Mammary epithelial cell (primary cell): ENCODE results near the gene CCT6B.

ENCODE experiments used
- EZH2 ChIP-seq: IDR thresholded peaks from 2 replicates; pipeline ENCODE4 v1.6.1; 2012; ENCODE audit warnings: low read length, inconsistent platforms, borderline replicate concordance
- TF ChIP-seq, protein P1 (sequence below), 2 donors: IDR thresholded peaks in 1 of 2; conservative IDR thresholded peaks in 1 of 2; 2 replicates each; pipeline ENCODE4 v1.5.1; 2011 to 2012; ENCODE audit warnings: inconsistent platforms in 2 of 2, low read length in 2 of 2, mild to moderate bottlenecking in 2 of 2, control low read depth in 1 of 2, low read depth in 1 of 2; ENCODE audit not compliant: insufficient read depth in 1 of 2; ENCODE audit errors: extremely low read depth in 1 of 2

- TF ChIP-seq, protein P1, sequence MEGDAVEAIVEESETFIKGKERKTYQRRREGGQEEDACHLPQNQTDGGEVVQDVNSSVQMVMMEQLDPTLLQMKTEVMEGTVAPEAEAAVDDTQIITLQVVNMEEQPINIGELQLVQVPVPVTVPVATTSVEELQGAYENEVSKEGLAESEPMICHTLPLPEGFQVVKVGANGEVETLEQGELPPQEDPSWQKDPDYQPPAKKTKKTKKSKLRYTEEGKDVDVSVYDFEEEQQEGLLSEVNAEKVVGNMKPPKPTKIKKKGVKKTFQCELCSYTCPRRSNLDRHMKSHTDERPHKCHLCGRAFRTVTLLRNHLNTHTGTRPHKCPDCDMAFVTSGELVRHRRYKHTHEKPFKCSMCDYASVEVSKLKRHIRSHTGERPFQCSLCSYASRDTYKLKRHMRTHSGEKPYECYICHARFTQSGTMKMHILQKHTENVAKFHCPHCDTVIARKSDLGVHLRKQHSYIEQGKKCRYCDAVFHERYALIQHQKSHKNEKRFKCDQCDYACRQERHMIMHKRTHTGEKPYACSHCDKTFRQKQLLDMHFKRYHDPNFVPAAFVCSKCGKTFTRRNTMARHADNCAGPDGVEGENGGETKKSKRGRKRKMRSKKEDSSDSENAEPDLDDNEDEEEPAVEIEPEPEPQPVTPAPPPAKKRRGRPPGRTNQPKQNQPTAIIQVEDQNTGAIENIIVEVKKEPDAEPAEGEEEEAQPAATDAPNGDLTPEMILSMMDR (conservative IDR thresholded peaks at IDR 0.05 in 1 of 2, IDR thresholded peaks at IDR 0.05 in 1 of 2; ENCODE audit: extremely low read depth in 1 of 2, insufficient read depth in 1 of 2, low read depth in 1 of 2, low read length in 2 of 2), result no peak
- TF ChIP-seq EZH2, result no peak
Measured at GRCh38 chr17:34999456-34999855, 38.2 kb upstream of the CCT6B start.
